Left colon (tissue), 2 donors: ENCODE measurements around the gene MLKL. TPM values are rescaled to one million over a fixed set of nuclear protein-coding genes. Genes with fewer than 3 reads are reported as not detected.
"Not testable (repeated sequence)": the region's sequence is repeated elsewhere in the genome, so short reads cannot be mapped to it uniquely, and the experiment has no call there.

Experiments used
- ATAC-seq: fragments of 200-7000 bp; cut with Tn5 transposase; one replicate; pipeline ENCODE4 v1.9.1; 2020; ENCODE audit warnings: mild to moderate bottlenecking, moderate library complexity
- DNase-seq, 2 donors: peaks; one replicate each; pipeline ENCODE4 v3.0.0-alpha.2; 2020
- intact Hi-C, 2 donors: fragments of 100-400 bp; cut with DNase I in 1 of 2; cut with micrococcal nuclease in 1 of 2; formaldehyde crosslinking; loops; one replicate each; pipeline versions ENCODE4 v1.11.2 to v1.14.0; 2022; cut with DNase I, micrococcal nuclease
- total RNA-seq, 2 donors: library from RNA; stranded (reverse); fragmentation: NEBNext Ultra II Directional; extraction: Animal tissue kit (Norgen Biotek cat#: 25700); gene quantifications; one replicate each; pipeline ENCODE4 v1.2.1, GENCODE V29; 2021
- donor health status: DM: no; HTN: no; CAD: no.
- donor health status: DM: yes; HTN: yes; CAD: no.

MLKL gene
- total RNA-seq, 2 donors from 2014 or later, result 15.9 to 24.4 TPM

GRCh38 chr16:74735162-74735452, 34.4 kb upstream of the MLKL start:
- no peak for ATAC-seq
- no peak for DNase-seq
- intact Hi-C loops, result no loop called here

- intact Hi-C loops, result no loop called here
- ATAC-seq (no peak), DNase-seq (no peak)
Measured at GRCh38 chr16:74734361-74735161, 33.9 kb upstream of the MLKL start.

- DNase-seq (no peak), ATAC-seq (no peak)
- intact Hi-C loops, result no loop called here
Measured at GRCh38 chr16:74732707-74733350, 32.2 kb upstream of the MLKL start.

GRCh38 chr16:74731853-74732477, 31.3 kb upstream of the MLKL start:
- intact Hi-C loops, result no loop called here
- DNase-seq (no peak), ATAC-seq (no peak)

- DNase-seq, result peak; percentile 79 to 81
- intact Hi-C loops, result no loop called here
- ATAC-seq, result peak; percentile 86
Measured at GRCh38 chr16:74729783-74730683, 29.4 kb upstream of the MLKL start.

- intact Hi-C loops, result no loop called here
Measured at GRCh38 chr16:74727903-74728302, 27.2 kb upstream of the MLKL start.

GRCh38 chr16:74726716-74727115, 26.1 kb upstream of the MLKL start:
- DNase-seq (no peak), ATAC-seq (no peak)
- intact Hi-C loops, result no loop called here

More at GRCh38 chr16:74727903-74728302, 27.2 kb upstream of the MLKL start:
- ATAC-seq (no peak), DNase-seq (no peak)

GRCh38 chr16:74725651-74726455, 25.2 kb upstream of the MLKL start:
- intact Hi-C loops, result no loop called here
- DNase-seq, result peak in 1 of 2 donors; percentile 52
- ATAC-seq, result peak; percentile 64

GRCh38 chr16:74724820-74725549, 24.3 kb upstream of the MLKL start:
- intact Hi-C loops, result no loop called here
- ATAC-seq (no peak), DNase-seq (no peak)

- ATAC-seq (no peak), DNase-seq (no peak)
- intact Hi-C loops, result no loop called here
Measured at GRCh38 chr16:74723256-74723655, 22.6 kb upstream of the MLKL start.

- intact Hi-C loops, ATAC-seq, DNase-seq: not testable (repeated sequence)
Measured at GRCh38 chr16:74722156-74722555, 21.5 kb upstream of the MLKL start.

- ATAC-seq (no peak), DNase-seq (no peak)
- intact Hi-C loops, result no loop called here
Measured at GRCh38 chr16:74721716-74722115, 21.1 kb upstream of the MLKL start.

GRCh38 chr16:74720579-74720978, 19.9 kb upstream of the MLKL start:
- peak; percentile 49 for ATAC-seq
- intact Hi-C loops, result no loop called here

GRCh38 chr16:74718741-74719610, 18.3 kb upstream of the MLKL start:
- ATAC-seq (no peak), DNase-seq (no peak)
- intact Hi-C loops, result loop anchor here in 1 of 2 donors (10.0 kb wide), 1 partner anchor 146 kb away; no protein-coding TSS in a partner anchor

More at GRCh38 chr16:74720579-74720978, 19.9 kb upstream of the MLKL start:
- no peak for DNase-seq

- no peak for DNase-seq
- intact Hi-C loops, result loop anchor here in 1 of 2 donors (10.0 kb wide), 1 partner anchor 147 kb away; no protein-coding TSS in a partner anchor
Measured at GRCh38 chr16:74718140-74718539, 17.5 kb upstream of the MLKL start.

GRCh38 chr16:74717367-74717766, 16.7 kb upstream of the MLKL start:
- DNase-seq (no peak), ATAC-seq (no peak)
- intact Hi-C loops, result loop anchor here in 1 of 2 donors (10.0 kb wide), 1 partner anchor 147 kb away; no protein-coding TSS in a partner anchor

More at GRCh38 chr16:74718140-74718539, 17.5 kb upstream of the MLKL start:
- no peak for ATAC-seq
